Measurements from ENCODE around the gene ARRDC5. TPM values are rescaled to one million over a fixed set of nuclear protein-coding genes. Genes with fewer than 3 reads are reported as not detected.

The ARRDC5 gene
- polyA plus RNA-seq, 3 donors, result 0.46 to 3.9 (median 1.0) TPM

DNA sequence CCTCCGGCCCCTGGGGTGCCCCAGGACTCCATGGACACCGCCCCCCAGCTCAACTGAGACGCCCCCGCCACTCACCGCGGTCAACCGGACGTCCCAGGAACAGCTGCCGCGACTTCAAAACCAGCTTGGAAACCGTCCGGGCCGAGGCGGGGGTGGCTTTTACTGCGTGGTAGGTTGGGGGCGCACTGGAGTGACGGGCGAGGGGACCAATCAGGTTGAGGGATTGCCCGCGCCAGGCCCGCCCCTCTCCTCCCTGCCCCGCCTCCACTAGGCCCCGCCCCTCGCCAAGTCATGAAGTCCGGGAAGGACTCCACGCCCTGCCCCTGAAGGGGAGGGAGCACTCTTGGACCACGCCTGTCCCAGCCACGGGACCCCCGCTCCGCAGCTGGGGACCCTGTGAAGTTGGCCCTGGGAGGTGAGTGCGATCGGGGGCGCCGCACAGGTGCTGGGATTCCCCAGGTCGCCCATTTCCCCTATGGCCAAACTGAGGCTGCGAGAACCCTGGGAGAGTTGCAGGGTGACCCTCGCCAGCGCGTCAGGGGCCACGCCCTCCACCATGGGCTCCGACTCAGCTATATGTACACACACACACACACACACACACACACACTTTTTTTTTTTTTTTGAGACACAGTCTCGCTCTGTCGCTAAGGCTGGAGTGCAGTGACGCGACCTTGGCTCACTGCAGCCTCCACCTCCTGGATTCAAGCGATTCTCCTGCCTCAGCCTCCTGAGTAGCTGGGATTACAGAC lies 35.0 kb downstream of the ARRDC5 start, which contains the start of gene PLIN3:
Gene PLIN3 (minus strand): TSS at position 134 of the 752 bp plus-strand sequence. CDS start 6,273 bp downstream, outside the sequence.
- TF ChIP-seq, protein P1, sequence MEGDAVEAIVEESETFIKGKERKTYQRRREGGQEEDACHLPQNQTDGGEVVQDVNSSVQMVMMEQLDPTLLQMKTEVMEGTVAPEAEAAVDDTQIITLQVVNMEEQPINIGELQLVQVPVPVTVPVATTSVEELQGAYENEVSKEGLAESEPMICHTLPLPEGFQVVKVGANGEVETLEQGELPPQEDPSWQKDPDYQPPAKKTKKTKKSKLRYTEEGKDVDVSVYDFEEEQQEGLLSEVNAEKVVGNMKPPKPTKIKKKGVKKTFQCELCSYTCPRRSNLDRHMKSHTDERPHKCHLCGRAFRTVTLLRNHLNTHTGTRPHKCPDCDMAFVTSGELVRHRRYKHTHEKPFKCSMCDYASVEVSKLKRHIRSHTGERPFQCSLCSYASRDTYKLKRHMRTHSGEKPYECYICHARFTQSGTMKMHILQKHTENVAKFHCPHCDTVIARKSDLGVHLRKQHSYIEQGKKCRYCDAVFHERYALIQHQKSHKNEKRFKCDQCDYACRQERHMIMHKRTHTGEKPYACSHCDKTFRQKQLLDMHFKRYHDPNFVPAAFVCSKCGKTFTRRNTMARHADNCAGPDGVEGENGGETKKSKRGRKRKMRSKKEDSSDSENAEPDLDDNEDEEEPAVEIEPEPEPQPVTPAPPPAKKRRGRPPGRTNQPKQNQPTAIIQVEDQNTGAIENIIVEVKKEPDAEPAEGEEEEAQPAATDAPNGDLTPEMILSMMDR (IDR thresholded peaks at IDR 0.05), result no peak
- Histone ChIP-seq H3K4me3 (replicated peaks in 1 of 3; ENCODE audit: low read depth in 2 of 3, low read length in 3 of 3) (peak within 1 kb of the TSS; percentile 67 to 100 (median 92)), H3K79me2 (ENCODE audit: insufficient read depth, low read length) (peaks cover 47% of the 10 kb centered on the region), H3K27me3 (ENCODE audit: control insufficient read depth in 2 of 2, insufficient read depth in 2 of 2, low read length in 2 of 2) (no peaks in the 10 kb centered on the region), H2AFZ (ENCODE audit: insufficient read depth, low read depth, low read length, poor library complexity, severe bottlenecking) (peak within 1 kb of the TSS; percentile 79), H4K20me1 (ENCODE audit: insufficient read depth, low read length) (peaks cover 32% of the 10 kb centered on the region), H3K9me3 (replicated peaks in 1 of 2; ENCODE audit: control insufficient read depth in 1 of 2, insufficient read depth in 1 of 2, low read length in 2 of 2) (no peaks in the 10 kb centered on the region), H3K36me3 (replicated peaks in 1 of 2; ENCODE audit: control insufficient read depth in 1 of 2, insufficient read depth in 2 of 2, low read length in 2 of 2) (peaks cover 0 to 4% of the 10 kb centered on the region in 2 donors), H3K27ac (ENCODE audit: low read depth in 1 of 2, low read length in 2 of 2) (peak within 1 kb of the TSS; percentile 71 to 90), H3K9ac (ENCODE audit: insufficient read depth, low read length, poor library complexity, severe bottlenecking) (peak within 1 kb of the TSS; percentile 84), H3K4me1 (ENCODE audit: control insufficient read depth in 1 of 2, insufficient read depth in 2 of 2, low read length in 2 of 2) (peaks cover 48 to 51% of the 10 kb centered on the region in 2 donors), H3K4me2 (replicated peaks; ENCODE audit: extremely low read depth, low read length, poor library complexity, severe bottlenecking) (peak within 1 kb of the TSS; percentile 92)
- peak within 1 kb of the TSS; percentile 86 to 96 (median 93) for H3K27ac Mint-ChIP-seq
- H3K36me3 Mint-ChIP-seq, result peaks cover 6 to 20% of the 10 kb centered on the region in 2 donors
- intact Hi-C loops (cut with micrococcal nuclease), result loop anchor here in 1 of 2 donors (5.0 kb wide), 1 partner anchor 35 kb away; the partner anchor contains the start of gene TICAM1
- H3K4me1 Mint-ChIP-seq, result peaks cover 51% of the 10 kb centered on the region
- peaks cover 0 to 4% (median 0%) of the 10 kb centered on the region in 3 donors for H3K27me3 Mint-ChIP-seq (ENCODE audit: low read depth in 3 of 3)
- WGBS (ENCODE audit: insufficient coverage), result 4% methylated on average over 32 of the region's 46 CpGs
- peak; percentile 89 to 96 (median 95) for DNase-seq
- peak within 1 kb of the TSS; percentile 92 to 94 for H3K4me3 Mint-ChIP-seq
- peaks cover 0 to 5% (median 0%) of the 10 kb centered on the region in 7 donors for H3K9me3 Mint-ChIP-seq

GRCh38 chr19:4866595-4867424 lies 35.9 kb downstream of the ARRDC5 start:
- peaks cover 56% of the 10 kb centered on the region for H3K79me2 ChIP-seq (ENCODE audit: insufficient read depth, low read length)
- Mint-ChIP-seq H3K4me3 (peak overlapping the region; percentile 92 to 94), H3K4me1 (peaks cover 45% of the 10 kb centered on the region), H3K27me3 (ENCODE audit: low read depth in 3 of 3) (peaks cover 0 to 4% (median 0%) of the 10 kb centered on the region in 3 donors), H3K36me3 (peaks cover 11 to 29% of the 10 kb centered on the region in 2 donors), H3K27ac (peak overlapping the region; percentile 86 to 96 (median 93)), H3K9me3 (peaks cover 0 to 5% (median 0%) of the 10 kb centered on the region in 7 donors)
- peak overlapping the region; percentile 71 to 90 for H3K27ac ChIP-seq (ENCODE audit: low read depth in 1 of 2, low read length in 2 of 2)
- H3K27me3 ChIP-seq (ENCODE audit: control insufficient read depth in 2 of 2, insufficient read depth in 2 of 2, low read length in 2 of 2), result no peaks in the 10 kb centered on the region
- H3K9me3 ChIP-seq (replicated peaks in 1 of 2; ENCODE audit: control insufficient read depth in 1 of 2, insufficient read depth in 1 of 2, low read length in 2 of 2), result no peaks in the 10 kb centered on the region
- H3K4me1 ChIP-seq (ENCODE audit: control insufficient read depth in 1 of 2, insufficient read depth in 2 of 2, low read length in 2 of 2), result peaks cover 42 to 47% of the 10 kb centered on the region in 2 donors
- H3K9ac ChIP-seq (ENCODE audit: insufficient read depth, low read length, poor library complexity, severe bottlenecking), result peak overlapping the region; percentile 84
- H3K36me3 ChIP-seq (replicated peaks in 1 of 2; ENCODE audit: control insufficient read depth in 1 of 2, insufficient read depth in 2 of 2, low read length in 2 of 2), result peaks cover 5 to 10% of the 10 kb centered on the region in 2 donors
- peak overlapping the region; percentile 92 for H3K4me2 ChIP-seq (replicated peaks; ENCODE audit: extremely low read depth, low read length, poor library complexity, severe bottlenecking)
- peak overlapping the region; percentile 79 for H2AFZ ChIP-seq (ENCODE audit: insufficient read depth, low read depth, low read length, poor library complexity, severe bottlenecking)
- DNase-seq, result peak; percentile 21 to 47 (median 31)
- 0% methylated on average over 10 of the region's 22 CpGs for WGBS (ENCODE audit: insufficient coverage)
- H4K20me1 ChIP-seq (ENCODE audit: insufficient read depth, low read length), result peaks cover 41% of the 10 kb centered on the region
- TF ChIP-seq, protein P1 (IDR thresholded peaks at IDR 0.05), result no peak
- H3K4me3 ChIP-seq (replicated peaks in 1 of 3; ENCODE audit: low read depth in 2 of 3, low read length in 3 of 3), result peak overlapping the region; percentile 67 to 100 (median 92)
- intact Hi-C loops (cut with micrococcal nuclease), result loop anchor here in 1 of 2 donors (5.0 kb wide), 1 partner anchor 35 kb away; the partner anchor contains the start of gene TICAM1
